Nephron progenitor cell (in vitro differentiated cells): ENCODE measurements around the gene BBX.

Source experiments
- DNase-seq: peaks from one replicate; pipeline ENCODE4 v3.0.0; 2021
- H3K27ac Mint-ChIP-seq: 2 replicates; pipeline ENCODE4 v1.8.0; 2021; ENCODE audit warnings: mild to moderate bottlenecking, moderate library complexity, mixed read lengths
- H3K27me3 Mint-ChIP-seq: 2 replicates; pipeline ENCODE4 v1.8.0; 2021; ENCODE audit warnings: mild to moderate bottlenecking, low read depth, mixed read lengths; ENCODE audit not compliant: poor library complexity
- H3K36me3 Mint-ChIP-seq: 2 replicates; pipeline ENCODE4 v1.8.0; 2021; ENCODE audit warnings: low read depth, mixed read lengths
- H3K4me1 Mint-ChIP-seq: 2 replicates; pipeline ENCODE4 v1.8.0; 2021; ENCODE audit warnings: mixed read lengths
- H3K4me3 Mint-ChIP-seq: 2 replicates; pipeline ENCODE4 v1.8.0; 2021; ENCODE audit warnings: mild to moderate bottlenecking, moderate library complexity, mixed read lengths
- H3K9me3 Mint-ChIP-seq: 2 replicates; pipeline ENCODE4 v1.8.0; 2021; ENCODE audit warnings: mild to moderate bottlenecking, moderate library complexity, mixed read lengths
- CTCF ChIP-seq: fragments of 200-600 bp; sonication (generic); IDR thresholded peaks from 2 replicates; pipeline ENCODE4 v1.5.0; 2021; ENCODE audit warnings: antibody characterized with exemption

The BBX gene

GRCh38 chr3:107543666-107544065 lies 20.9 kb downstream of the BBX start:
- Mint-ChIP-seq H3K36me3 (peaks cover 50% of the 10 kb centered on the region), H3K9me3 (peaks cover 7% of the 10 kb centered on the region), H3K4me1 (peaks cover 9% of the 10 kb centered on the region), H3K27ac (no peak overlapping the region), H3K4me3 (no peak overlapping the region), H3K27me3 (peaks cover 3% of the 10 kb centered on the region)
- DNase-seq, result no peak
- TF ChIP-seq CTCF, result no peak

GRCh38 chr3:107545680-107546120 lies 22.9 kb downstream of the BBX start:
- peaks cover 9% of the 10 kb centered on the region for H3K4me1 Mint-ChIP-seq
- DNase-seq, result no peak
- peak overlapping the region; percentile 52 for H3K27ac Mint-ChIP-seq
- H3K4me3 Mint-ChIP-seq, result no peak overlapping the region
- peaks cover 3% of the 10 kb centered on the region for H3K27me3 Mint-ChIP-seq
- TF ChIP-seq CTCF, result no peak
- H3K9me3 Mint-ChIP-seq, result peaks cover 7% of the 10 kb centered on the region
- peaks cover 59% of the 10 kb centered on the region for H3K36me3 Mint-ChIP-seq

- DNase-seq, result no peak
- Mint-ChIP-seq H3K4me1 (peaks cover 9% of the 10 kb centered on the region), H3K27me3 (no peaks in the 10 kb centered on the region), H3K9me3 (peaks cover 7% of the 10 kb centered on the region), H3K4me3 (no peak overlapping the region), H3K27ac (no peak overlapping the region), H3K36me3 (peaks cover 68% of the 10 kb centered on the region)
- no peak for TF ChIP-seq CTCF
Measured at GRCh38 chr3:107548601-107549000, 25.8 kb downstream of the BBX start.

GRCh38 chr3:107555359-107555758 lies 32.6 kb downstream of the BBX start:
- Mint-ChIP-seq H3K27ac (no peak overlapping the region), H3K27me3 (no peaks in the 10 kb centered on the region), H3K4me3 (no peak overlapping the region), H3K4me1 (peaks cover 12% of the 10 kb centered on the region), H3K9me3 (no peaks in the 10 kb centered on the region), H3K36me3 (peaks cover 29% of the 10 kb centered on the region)
- DNase-seq, result no peak
- TF ChIP-seq CTCF, result no peak

- Mint-ChIP-seq H3K4me3 (no peak overlapping the region), H3K27ac (no peak overlapping the region), H3K36me3 (peaks cover 16% of the 10 kb centered on the region), H3K9me3 (no peaks in the 10 kb centered on the region), H3K27me3 (no peaks in the 10 kb centered on the region), H3K4me1 (peaks cover 35% of the 10 kb centered on the region)
- TF ChIP-seq CTCF, result no peak
- DNase-seq, result no peak
Measured at GRCh38 chr3:107557743-107558142, 35.0 kb downstream of the BBX start.

GRCh38 chr3:107560166-107560565 lies 37.4 kb downstream of the BBX start:
- no peak for TF ChIP-seq CTCF
- DNase-seq, result no peak

More at GRCh38 chr3:107560166-107560565, 37.4 kb downstream of the BBX start:
- no peaks in the 10 kb centered on the region for H3K9me3 Mint-ChIP-seq
- H3K27ac Mint-ChIP-seq, result no peak overlapping the region
- H3K4me1 Mint-ChIP-seq, result peaks cover 51% of the 10 kb centered on the region
- H3K4me3 Mint-ChIP-seq, result no peak overlapping the region
- H3K27me3 Mint-ChIP-seq, result no peaks in the 10 kb centered on the region
- H3K36me3 Mint-ChIP-seq, result peaks cover 14% of the 10 kb centered on the region
